ENCODE results near the gene ROBO2. TPM values are rescaled to one million over a fixed set of nuclear protein-coding genes. Genes with fewer than 3 reads are reported as not detected.

ROBO2 gene
- total RNA-seq, 1 experiment from 2014 or later: not detected

DNA sequence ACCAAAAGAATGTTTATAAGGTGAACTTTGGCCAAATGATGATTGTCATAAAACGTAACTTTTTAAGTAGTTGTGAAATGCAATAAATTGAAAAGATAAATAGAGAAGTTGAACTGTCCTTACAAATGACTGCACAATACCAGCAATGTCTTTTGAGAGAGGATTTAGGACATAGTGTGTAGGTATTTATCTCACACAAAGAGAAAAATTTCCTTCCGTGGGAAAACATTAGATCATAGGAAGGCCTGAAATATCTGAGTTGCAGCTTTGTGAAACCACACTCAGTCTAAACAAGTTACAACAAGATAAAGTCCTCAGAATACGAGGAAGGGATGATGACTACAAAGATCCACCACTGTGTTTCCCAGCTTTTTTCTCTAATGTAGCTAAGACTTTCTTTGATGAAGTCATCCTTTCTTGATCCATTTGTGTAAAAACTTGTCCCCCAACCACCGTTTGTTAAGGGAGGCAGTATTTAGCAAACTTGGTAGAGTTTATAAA, 16.0 kb downstream of the ROBO2 start:
- CTCF ChIA-PET: no interaction called here

DNA sequence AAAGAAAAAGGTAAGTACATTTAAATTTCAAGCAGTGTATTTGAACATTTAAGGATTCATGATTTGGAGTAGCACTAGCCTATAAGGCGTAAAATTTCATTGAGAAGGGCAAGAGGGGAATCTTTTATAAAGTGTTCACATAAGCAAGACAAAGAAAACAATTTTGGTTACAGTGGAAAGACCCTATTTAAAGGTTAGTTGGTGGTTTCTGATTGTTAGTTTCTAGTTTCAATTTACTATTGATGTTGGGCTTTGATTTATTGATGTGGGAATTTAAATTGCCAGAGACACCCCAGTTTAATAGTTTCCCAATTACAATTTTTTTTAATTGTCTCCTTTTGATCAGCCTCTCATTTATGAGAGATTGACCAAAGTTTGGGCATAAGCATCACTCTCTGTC, 19.5 kb downstream of the ROBO2 start:
- RAD21 ChIA-PET (ENCODE audit: low non-redundant PET in 1 of 2, low total read pairs in 2 of 2, uncharacterized antibody in 2 of 2, unreplicated experiment in 2 of 2): no interaction called here
- no peak overlapping the region for H3K4me2 ChIP-seq (ENCODE audit: low read length)
- DNase-seq (ENCODE audit: low read depth, low spot score) (no peak), ATAC-seq (no peak)
- H4K20me1 ChIP-seq (ENCODE audit: insufficient read depth): no peaks in the 10 kb centered on the region
- no peak overlapping the region for H3K9ac ChIP-seq (ENCODE audit: low read length)
- H3K79me2 ChIP-seq (ENCODE audit: insufficient read depth, low read length): no peaks in the 10 kb centered on the region
- POLR2A ChIA-PET: no interaction called here
- no peak for TF ChIP-seq ZNF274 (IDR thresholded peaks at IDR 0.05; ENCODE audit: low read depth, low read length)
- no peak for TF ChIP-seq FOSL1 (IDR thresholded peaks at IDR 0.05; ENCODE audit: low read depth)
- TF ChIP-seq, protein P1, sequence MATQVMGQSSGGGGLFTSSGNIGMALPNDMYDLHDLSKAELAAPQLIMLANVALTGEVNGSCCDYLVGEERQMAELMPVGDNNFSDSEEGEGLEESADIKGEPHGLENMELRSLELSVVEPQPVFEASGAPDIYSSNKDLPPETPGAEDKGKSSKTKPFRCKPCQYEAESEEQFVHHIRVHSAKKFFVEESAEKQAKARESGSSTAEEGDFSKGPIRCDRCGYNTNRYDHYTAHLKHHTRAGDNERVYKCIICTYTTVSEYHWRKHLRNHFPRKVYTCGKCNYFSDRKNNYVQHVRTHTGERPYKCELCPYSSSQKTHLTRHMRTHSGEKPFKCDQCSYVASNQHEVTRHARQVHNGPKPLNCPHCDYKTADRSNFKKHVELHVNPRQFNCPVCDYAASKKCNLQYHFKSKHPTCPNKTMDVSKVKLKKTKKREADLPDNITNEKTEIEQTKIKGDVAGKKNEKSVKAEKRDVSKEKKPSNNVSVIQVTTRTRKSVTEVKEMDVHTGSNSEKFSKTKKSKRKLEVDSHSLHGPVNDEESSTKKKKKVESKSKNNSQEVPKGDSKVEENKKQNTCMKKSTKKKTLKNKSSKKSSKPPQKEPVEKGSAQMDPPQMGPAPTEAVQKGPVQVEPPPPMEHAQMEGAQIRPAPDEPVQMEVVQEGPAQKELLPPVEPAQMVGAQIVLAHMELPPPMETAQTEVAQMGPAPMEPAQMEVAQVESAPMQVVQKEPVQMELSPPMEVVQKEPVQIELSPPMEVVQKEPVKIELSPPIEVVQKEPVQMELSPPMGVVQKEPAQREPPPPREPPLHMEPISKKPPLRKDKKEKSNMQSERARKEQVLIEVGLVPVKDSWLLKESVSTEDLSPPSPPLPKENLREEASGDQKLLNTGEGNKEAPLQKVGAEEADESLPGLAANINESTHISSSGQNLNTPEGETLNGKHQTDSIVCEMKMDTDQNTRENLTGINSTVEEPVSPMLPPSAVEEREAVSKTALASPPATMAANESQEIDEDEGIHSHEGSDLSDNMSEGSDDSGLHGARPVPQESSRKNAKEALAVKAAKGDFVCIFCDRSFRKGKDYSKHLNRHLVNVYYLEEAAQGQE (IDR thresholded peaks at IDR 0.05; ENCODE audit: low read depth): no peak
- no peak for TF ChIP-seq TCF7L2 (IDR thresholded peaks at IDR 0.05; ENCODE audit: borderline replicate concordance, extremely low read depth, insufficient read depth, insufficient read length)
- TF ChIP-seq, protein P2, sequence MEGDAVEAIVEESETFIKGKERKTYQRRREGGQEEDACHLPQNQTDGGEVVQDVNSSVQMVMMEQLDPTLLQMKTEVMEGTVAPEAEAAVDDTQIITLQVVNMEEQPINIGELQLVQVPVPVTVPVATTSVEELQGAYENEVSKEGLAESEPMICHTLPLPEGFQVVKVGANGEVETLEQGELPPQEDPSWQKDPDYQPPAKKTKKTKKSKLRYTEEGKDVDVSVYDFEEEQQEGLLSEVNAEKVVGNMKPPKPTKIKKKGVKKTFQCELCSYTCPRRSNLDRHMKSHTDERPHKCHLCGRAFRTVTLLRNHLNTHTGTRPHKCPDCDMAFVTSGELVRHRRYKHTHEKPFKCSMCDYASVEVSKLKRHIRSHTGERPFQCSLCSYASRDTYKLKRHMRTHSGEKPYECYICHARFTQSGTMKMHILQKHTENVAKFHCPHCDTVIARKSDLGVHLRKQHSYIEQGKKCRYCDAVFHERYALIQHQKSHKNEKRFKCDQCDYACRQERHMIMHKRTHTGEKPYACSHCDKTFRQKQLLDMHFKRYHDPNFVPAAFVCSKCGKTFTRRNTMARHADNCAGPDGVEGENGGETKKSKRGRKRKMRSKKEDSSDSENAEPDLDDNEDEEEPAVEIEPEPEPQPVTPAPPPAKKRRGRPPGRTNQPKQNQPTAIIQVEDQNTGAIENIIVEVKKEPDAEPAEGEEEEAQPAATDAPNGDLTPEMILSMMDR (IDR thresholded peaks at IDR 0.05 in 2 of 3, conservative IDR thresholded peaks at IDR 0.05 in 1 of 3; ENCODE audit: borderline replicate concordance in 1 of 3, insufficient read depth in 1 of 3, low read depth in 2 of 3, low read length in 2 of 3): no peak
- TF ChIP-seq POLR2AphosphoS5 (IDR thresholded peaks at IDR 0.05; ENCODE audit: low read depth, low read length): no peak
- TF ChIP-seq, protein P3, sequence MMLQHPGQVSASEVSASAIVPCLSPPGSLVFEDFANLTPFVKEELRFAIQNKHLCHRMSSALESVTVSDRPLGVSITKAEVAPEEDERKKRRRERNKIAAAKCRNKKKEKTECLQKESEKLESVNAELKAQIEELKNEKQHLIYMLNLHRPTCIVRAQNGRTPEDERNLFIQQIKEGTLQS (IDR thresholded peaks at IDR 0.05): no peak
- TF ChIP-seq SRF (IDR thresholded peaks at IDR 0.05; ENCODE audit: low read depth): no peak
- TF ChIP-seq YY1 (IDR thresholded peaks at IDR 0.05; ENCODE audit: extremely low read depth, insufficient replicate concordance, low read depth, low read length): no peak
- TF ChIP-seq RAD21 (IDR thresholded peaks at IDR 0.05; ENCODE audit: low read depth): no peak
- no peaks in the 10 kb centered on the region for H3K4me1 ChIP-seq (ENCODE audit: control insufficient read depth in 1 of 2, insufficient read depth in 2 of 2, low read length in 2 of 2)
- BruUV-seq (replicated peaks): no TSS peak
- no peak overlapping the region for H2AFZ ChIP-seq (ENCODE audit: low read depth, low read length, poor library complexity, severe bottlenecking)
- no peaks in the 10 kb centered on the region for H3K9me2 ChIP-seq (ENCODE audit: insufficient read depth)
- H3K4me3 ChIP-seq (replicated peaks in 1 of 2; ENCODE audit: low read depth in 1 of 2, low read length in 2 of 2): no peak overlapping the region
- H3K36me3 ChIP-seq (ENCODE audit: control insufficient read depth in 1 of 2, insufficient read depth in 2 of 2, low read length in 2 of 2): no peaks in the 10 kb centered on the region
- H3K9me3 ChIP-seq (ENCODE audit: control insufficient read depth in 1 of 2, insufficient read depth in 1 of 2, low read depth in 1 of 2, low read length in 2 of 2): peaks cover 19 to 45% of the 10 kb centered on the region in 2 experiments; a peak in 2 of 4 replicates
- CTCF ChIA-PET: no interaction called here
- H3K27ac ChIP-seq (ENCODE audit: low read depth, low read length): no peak overlapping the region
- intact Hi-C loops (cut with micrococcal nuclease): no loop called here
- no peaks in the 10 kb centered on the region for H3K27me3 ChIP-seq (ENCODE audit: insufficient read depth, low read length)

More for the DNA sequence above, 16.0 kb downstream of the ROBO2 start:
- H3K4me2 ChIP-seq (ENCODE audit: low read length): no peak overlapping the region
- H3K36me3 ChIP-seq (ENCODE audit: control insufficient read depth in 1 of 2, insufficient read depth in 2 of 2, low read length in 2 of 2): no peaks in the 10 kb centered on the region
- BruUV-seq (replicated peaks): no TSS peak
- no peak overlapping the region for H2AFZ ChIP-seq (ENCODE audit: low read depth, low read length, poor library complexity, severe bottlenecking)
- intact Hi-C loops (cut with micrococcal nuclease): no loop called here
- POLR2A ChIA-PET: no interaction called here
- no peak for ATAC-seq
- no peak overlapping the region for H3K27ac ChIP-seq (ENCODE audit: low read depth, low read length)
- H3K9me2 ChIP-seq (ENCODE audit: insufficient read depth): no peaks in the 10 kb centered on the region
- H3K4me1 ChIP-seq (ENCODE audit: control insufficient read depth in 1 of 2, insufficient read depth in 2 of 2, low read length in 2 of 2): no peaks in the 10 kb centered on the region
- RAD21 ChIA-PET (ENCODE audit: low non-redundant PET in 1 of 2, low total read pairs in 2 of 2, uncharacterized antibody in 2 of 2, unreplicated experiment in 2 of 2): no interaction called here
- H3K27me3 ChIP-seq (ENCODE audit: insufficient read depth, low read length): no peaks in the 10 kb centered on the region
- H3K79me2 ChIP-seq (ENCODE audit: insufficient read depth, low read length): no peaks in the 10 kb centered on the region
- no peak for DNase-seq (ENCODE audit: low read depth, low spot score)
- H3K4me3 ChIP-seq (replicated peaks in 1 of 2; ENCODE audit: low read depth in 1 of 2, low read length in 2 of 2): no peak overlapping the region
- H3K9ac ChIP-seq (ENCODE audit: low read length): no peak overlapping the region
- TF ChIP-seq POLR2AphosphoS5 (IDR thresholded peaks at IDR 0.05; ENCODE audit: low read depth, low read length) (no peak), ZFX (IDR thresholded peaks at IDR 0.05) (no peak), CEBPB (IDR thresholded peaks at IDR 0.05; ENCODE audit: low read depth) (no peak)
- TF ChIP-seq, protein P3 (IDR thresholded peaks at IDR 0.05): no peak
- H4K20me1 ChIP-seq (ENCODE audit: insufficient read depth): no peaks in the 10 kb centered on the region
- H3K9me3 ChIP-seq (ENCODE audit: control insufficient read depth in 1 of 2, insufficient read depth in 1 of 2, low read depth in 1 of 2, low read length in 2 of 2): peaks cover 17 to 35% of the 10 kb centered on the region in 2 experiments; a peak in 2 of 4 replicates

Data from HCT116 (cell line).